OCI-M2 (cell line): ENCODE results near the gene SLC35E1.

Experiments
- DNase-seq: peaks from one replicate; lab custom pipeline; 2025; ENCODE audit not compliant: unreplicated experiment; lab: John Stamatoyannopoulos, UW

SLC35E1 gene

DNA sequence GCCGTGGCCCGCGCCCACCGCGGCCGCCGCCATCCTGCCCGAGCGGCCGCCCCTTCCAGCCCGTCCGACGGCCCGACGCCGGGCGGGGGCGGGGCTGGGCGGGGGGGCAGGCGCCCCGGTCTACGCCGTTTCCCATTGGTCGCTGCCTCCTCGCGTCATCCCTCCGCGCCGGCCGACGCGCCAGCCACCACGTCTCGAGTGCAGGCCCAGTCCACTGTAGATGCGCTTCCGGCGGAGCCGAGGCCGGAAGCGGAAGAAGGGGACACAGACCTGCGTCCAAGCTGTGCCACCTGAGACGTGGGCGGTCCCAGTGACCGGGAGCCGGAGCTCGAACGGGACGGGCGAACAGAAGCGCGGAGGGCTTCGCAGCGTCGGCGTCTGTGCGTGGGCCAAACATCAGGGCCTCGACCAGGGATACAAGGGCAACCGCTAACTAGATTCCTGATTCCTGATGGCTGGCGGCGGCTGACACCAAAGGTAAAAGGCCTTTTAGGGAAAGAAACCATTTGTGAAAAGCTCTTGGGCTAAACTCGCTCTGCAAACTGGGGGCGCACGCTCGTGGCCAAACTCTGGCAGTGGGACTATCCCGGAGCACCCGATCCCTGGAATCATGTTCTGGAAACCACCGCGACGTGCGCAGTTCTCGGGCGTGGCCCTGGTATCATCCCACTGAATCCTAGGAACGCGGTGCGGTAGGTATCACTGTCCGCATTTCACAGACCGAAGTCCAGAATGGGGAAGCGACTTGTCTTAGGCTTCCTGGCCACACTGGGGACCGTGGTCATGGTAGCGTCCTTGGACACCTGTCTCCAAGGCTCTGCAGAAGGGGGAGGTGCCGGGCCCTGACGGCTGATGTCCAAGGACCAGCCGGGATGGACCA, at the start of gene SLC35E1:
Gene SLC35E1, minus strand, starts transcription at position 84 of the 880 bp plus-strand sequence. Its CDS starts 51 bp downstream, at position 33.
- DNase-seq: peak; percentile 98

DNA sequence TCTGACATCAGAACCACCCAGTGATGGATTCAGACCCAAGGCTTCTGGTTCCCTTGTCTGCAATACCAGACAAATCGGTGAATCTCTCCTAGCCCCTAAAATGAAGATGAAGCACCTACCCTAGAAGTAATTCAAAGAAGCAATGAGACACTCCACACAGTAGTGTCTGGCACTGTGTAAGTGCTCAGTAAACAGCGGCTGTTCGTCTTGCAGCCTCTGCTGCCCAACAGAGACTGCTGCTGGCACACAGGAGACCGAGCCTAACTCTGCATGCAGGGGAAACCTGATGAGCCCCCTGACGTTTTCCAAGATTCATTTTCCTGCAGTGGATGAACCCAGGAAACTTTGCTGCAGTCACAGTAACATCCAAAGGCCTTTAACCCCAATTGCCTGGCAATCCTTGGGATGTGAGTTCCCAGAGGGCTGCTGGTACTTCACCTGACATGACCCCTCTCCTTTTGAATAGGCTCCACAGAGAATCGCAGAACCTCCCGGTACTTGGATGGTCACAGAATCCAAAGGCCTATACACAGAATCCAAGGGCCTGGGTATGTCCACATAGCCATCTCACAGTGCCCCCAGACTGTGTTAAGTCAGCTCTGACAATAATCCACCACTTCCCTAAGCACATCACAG, 49.1 kb upstream of the SLC35E1 start:
- no peak for DNase-seq

DNA sequence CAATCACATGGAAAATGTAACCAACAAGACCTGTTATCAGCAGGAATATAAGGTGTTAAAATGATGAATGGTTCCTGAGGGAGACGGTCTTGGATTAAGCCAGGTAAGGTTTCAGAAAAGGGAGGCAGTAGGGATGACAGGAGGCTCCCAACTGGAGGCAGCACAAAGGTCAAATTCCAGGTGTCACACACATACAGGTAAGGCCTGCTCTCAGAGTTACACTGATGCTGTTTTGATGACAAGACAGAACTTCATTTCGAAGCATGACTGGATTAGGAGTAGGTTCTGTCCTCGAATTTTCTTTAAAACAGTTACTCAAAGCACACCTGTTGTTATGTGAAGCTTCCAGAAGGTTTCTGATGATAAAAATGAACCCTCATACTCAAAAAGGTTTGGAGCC, 48.4 kb upstream of the SLC35E1 start:
- no peak for DNase-seq

DNA sequence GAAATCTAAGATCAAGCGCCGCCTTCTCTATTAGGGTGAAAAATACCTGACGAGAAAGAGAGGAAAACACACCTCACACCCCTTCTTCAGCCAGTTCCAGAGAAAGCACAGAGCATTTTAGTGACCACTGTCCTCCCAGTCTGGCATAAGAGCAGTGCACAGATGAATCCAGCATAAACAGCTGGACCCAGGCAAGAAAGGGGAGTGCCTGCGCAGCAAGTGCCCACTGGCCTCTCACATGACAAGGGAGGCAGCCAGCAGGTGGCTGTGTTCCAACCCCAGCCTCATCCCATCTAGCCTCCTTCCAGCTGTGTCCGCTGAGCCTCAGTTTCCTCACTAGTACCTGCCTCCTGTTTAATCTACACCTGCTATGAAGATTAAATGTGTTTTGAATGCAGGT, 47.8 kb upstream of the SLC35E1 start:
- DNase-seq: no peak

DNA sequence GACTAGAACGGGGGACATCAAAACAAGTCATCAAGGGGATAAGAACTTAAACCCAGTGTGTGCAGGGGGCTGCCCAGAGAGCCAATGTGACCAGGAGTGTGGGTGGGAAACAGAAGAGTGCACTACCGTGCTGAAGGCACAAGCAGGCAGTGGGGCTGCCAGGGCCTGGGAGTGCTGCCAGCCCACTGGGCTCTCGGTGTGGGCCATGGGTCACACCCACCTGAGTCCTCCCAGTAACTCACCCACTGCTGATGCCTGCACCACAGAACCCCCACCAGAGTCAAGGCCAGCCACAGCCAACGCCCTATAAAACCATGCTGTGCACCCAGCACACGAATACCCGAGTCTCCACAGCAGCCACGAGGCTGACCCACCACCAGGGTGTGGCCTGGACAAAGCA, 47.2 kb upstream of the SLC35E1 start:
- DNase-seq: no peak

DNA sequence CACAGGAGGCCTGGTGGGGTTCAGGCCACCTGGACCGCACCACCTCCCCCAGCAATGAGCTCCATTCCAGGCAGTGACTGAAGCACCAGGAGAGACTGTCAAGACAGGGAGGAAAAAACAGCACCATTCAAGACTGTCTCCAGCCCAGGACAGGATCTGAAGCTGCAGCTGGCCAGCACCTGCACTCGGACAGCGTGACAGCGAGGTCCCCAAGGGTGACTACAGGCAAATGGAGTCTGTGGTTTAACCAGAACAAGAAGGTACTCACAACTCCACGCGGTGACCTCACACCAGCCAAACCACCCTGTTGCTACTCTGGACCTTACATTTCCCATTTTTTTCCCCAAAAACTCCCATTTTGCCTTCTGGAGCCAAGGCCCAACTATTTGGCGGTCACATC, 46.0 kb upstream of the SLC35E1 start:
- no peak for DNase-seq

- no peak for DNase-seq
Measured at GRCh38 chr19:16615808-16616207, 43.6 kb upstream of the SLC35E1 start.

DNA sequence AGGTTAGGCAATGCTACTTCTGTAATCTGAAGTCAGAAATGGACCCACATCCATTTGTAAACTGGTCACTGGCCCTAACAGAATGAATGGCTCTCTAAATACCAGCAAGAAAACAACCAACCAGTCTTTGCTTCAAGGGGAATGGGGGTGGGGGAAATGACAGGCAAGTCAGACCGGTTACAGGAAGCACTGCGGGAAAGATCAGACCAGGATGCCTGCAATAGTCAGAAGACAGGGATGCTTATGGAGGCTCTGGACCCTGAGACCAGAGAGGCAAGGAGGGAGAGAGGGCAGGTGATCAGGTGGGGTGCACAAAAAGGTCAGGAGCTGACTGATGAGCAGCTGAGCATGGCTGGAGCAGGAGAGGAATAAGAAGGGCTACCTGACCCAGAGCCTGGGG, 42.7 kb upstream of the SLC35E1 start:
- no peak for DNase-seq

GRCh38 chr19:16613841-16614240, 41.6 kb upstream of the SLC35E1 start:
- DNase-seq: no peak

GRCh38 chr19:16612636-16613035, 40.4 kb upstream of the SLC35E1 start:
- DNase-seq: no peak

GRCh38 chr19:16611121-16611520, 38.9 kb upstream of the SLC35E1 start:
- DNase-seq: no peak

GRCh38 chr19:16609511-16610200, 37.4 kb upstream of the SLC35E1 start:
- no peak for DNase-seq

DNA sequence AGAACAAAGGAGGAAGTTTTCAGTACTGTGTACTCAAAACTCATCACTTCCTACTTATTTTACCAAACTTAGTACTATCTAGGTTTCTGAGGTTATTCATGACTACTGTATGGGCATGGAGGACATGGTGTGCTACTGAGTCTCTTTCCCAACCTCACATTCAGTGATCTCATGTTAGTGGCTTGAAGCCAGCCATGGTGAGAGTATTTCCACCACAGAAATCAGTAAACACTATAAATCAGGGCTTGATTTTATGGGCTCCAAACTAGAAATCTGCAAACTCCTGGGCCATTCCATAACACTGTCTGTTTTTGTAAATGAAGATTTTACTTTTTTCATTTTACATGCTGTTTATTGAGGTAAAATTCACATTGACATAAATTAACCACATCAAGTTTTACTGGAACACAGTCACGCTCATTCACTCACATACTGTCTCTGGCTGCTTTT, 36.1 kb upstream of the SLC35E1 start:
- peak; percentile 44 for DNase-seq

DNA sequence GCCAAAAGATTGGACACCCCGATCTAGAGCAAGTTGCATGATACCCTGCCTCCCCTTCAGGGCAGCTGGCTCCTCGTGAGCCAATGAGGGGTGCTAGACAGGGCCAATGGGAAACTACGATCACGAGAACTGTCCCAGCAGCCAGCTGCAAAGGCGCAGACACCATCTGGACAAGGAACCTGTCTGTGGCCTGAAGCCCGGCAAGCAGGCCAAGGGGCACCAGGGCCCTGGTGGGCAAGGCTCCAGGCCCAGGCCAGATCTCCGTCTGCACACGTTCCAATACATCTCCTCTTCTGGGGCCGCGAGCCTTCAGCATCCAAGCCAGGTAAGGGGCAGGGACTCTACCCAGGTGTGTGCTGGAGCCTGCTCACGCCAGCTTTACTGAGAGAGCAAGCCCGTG, 35.6 kb upstream of the SLC35E1 start:
- DNase-seq: no peak

DNA sequence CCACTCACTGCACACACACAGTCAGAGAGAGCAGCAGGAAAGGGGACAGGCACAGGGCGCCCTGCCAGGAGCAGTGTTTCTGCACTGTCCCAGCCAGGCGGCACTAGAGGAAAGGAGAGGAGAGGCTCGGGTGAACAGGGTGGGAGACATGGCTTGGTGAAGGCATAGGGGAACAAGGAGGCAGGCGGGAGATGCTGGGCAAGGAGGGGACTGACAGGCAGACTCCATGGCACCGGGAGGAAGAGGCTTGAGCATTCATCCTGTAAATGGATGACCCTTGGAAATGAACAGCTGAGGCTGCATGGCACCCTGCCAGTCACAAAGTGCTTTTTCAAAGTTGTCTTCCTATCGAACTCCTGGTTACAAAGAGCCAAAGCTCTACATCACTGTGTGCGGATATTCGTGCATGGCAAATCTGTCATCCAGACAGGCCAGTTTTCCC, 33.4 kb upstream of the SLC35E1 start:
- no peak for DNase-seq

GRCh38 chr19:16605115-16605514, 32.9 kb upstream of the SLC35E1 start:
- no peak for DNase-seq

DNA sequence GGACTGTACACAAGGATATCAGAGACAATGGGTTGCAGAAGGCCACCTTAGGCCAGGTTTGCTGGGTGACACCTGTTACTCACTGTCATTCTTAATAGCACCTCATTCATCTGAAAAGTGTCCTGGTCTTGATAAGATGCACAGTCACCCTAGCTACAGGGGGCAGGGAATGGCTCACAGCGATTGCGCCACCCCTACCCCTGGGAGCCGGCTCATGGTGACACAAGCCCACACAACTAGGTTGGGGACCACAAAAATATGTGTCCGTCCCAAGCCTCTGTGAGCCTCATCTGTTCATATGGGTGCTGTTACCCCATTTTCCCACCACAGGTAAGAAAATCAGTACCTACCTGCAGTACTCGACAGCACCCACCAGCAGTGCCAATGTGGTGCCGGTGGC, 32.4 kb upstream of the SLC35E1 start:
- no peak for DNase-seq

DNA sequence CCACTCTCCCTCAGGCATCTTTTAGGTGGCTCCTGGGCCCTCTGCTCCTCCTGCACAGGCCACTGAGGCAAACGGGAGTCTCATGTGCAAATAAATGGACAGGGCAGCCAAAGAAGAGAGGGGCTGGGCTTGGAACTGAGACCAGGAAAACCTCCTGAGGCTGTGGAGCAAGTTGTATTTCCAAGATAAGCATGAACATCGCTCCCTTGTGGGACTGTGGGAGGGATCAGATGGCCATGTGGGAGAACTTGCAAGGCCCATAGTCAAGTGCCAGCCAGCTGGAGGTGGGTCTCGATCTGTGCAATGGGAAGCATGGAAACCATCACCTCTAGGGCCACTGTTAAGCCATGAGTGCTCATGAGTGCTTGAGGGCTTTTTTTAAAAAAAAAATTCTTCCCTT, 30.9 kb upstream of the SLC35E1 start:
- DNase-seq: no peak

DNA sequence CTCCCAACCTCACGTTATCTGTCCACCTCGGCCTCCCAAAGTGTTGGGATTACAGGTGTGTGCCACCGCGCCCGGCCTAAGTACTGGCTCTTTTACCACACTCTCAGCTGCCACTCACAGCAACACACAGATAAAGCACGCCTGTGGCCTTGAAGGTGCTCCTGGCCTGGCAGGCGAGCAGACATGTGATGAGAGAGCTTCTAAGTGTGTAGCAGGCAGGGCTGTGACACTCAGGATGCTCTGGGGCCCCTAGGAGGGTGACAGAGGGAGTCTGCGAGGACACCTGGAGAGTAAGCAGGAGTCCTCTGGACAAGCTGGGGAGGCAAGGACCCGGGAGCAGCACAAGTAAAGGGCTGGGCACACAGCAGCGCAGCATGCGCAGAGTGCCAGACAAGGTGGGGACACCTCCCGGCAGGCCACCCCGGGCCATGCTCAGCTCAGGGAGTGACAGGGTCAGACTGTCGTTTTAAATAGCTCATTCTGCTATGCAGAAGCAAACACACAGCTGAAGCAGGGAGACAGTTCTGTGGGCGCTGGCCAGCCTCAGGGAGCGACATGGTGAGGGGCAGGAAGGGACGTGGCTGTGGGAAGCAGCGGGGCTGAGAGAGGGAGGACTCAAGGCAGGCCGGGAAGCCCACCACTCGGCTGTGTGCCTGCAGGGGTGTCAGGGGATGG, 29.3 kb upstream of the SLC35E1 start:
- no peak for DNase-seq

GRCh38 chr19:16600824-16601223, 28.6 kb upstream of the SLC35E1 start:
- DNase-seq: no peak

GRCh38 chr19:16599655-16600346, 27.6 kb upstream of the SLC35E1 start:
- no peak for DNase-seq
